Umbilical cord (tissue), 2 donors: ENCODE results near the gene COA5. TPM values are rescaled to one million over a fixed set of nuclear protein-coding genes. Genes with fewer than 3 reads are reported as not detected.

Source experiments
- DNase-seq: peaks from one replicate; pipeline ENCODE4 v3.0.0-alpha.2; 2015; ENCODE audit warnings: low spot score
- total RNA-seq: library from RNA; depleted of rRNA; stranded (reverse); fragments of >200 nt; gene quantifications from one replicate; pipeline ENCODE4 v1.2.3, GENCODE V29; 2014; ENCODE audit warnings: low replicate concordance; ENCODE audit not compliant: insufficient read depth

The COA5 gene
- total RNA-seq, 1 donor from 2014 or later, result 24.3 TPM

GRCh38 chr2:98552499-98553179 is 55.7 kb downstream of the COA5 start:
- DNase-seq, result no peak

GRCh38 chr2:98551316-98551715 is 57.0 kb downstream of the COA5 start:
- no peak for DNase-seq

GRCh38 chr2:98550165-98550564 is 58.1 kb downstream of the COA5 start:
- no peak for DNase-seq

Other genes with a start within 250 kb of the COA5 start
- gene INPP4A, start 163.7 kb downstream of the COA5 start, total RNA-seq, result 21.7 TPM
- gene UNC50, start 77 bp upstream of the COA5 start, total RNA-seq, result 59.2 TPM
- 16.4 TPM for gene MGAT4A, start 122.6 kb upstream of the COA5 start, total RNA-seq